Panc1 (cell line): ENCODE results near the gene TNFSF11.

Experiments used
- CTCF ChIP-seq: fragments of 450-650 bp; IDR thresholded peaks from 2 replicates; pipeline ENCODE4 v1.5.1; 2017; ENCODE audit warnings: mild to moderate bottlenecking
- POLR2AphosphoS5 ChIP-seq: IDR thresholded peaks from 2 replicates; pipeline ENCODE4 v1.6.1; 2012; ENCODE audit warnings: mild to moderate bottlenecking, low read depth, low read length, moderate library complexity
- TCF7L2 ChIP-seq: IDR thresholded peaks from 2 replicates; pipeline ENCODE4 v1.6.1; 2011; ENCODE audit warnings: mild to moderate bottlenecking, low read depth, low read length, inconsistent platforms
- TF ChIP-seq, protein P1 (sequence below), 2 experiments: IDR thresholded peaks; 2 replicates each; pipeline ENCODE4 v1.6.1; 2011 to 2012; ENCODE audit warnings: low read depth in 2 of 2, control low read depth in 1 of 2, low read length in 1 of 2, mild to moderate bottlenecking in 1 of 2, moderate library complexity in 1 of 2; ENCODE audit not compliant: insufficient read depth in 1 of 2

DNA sequence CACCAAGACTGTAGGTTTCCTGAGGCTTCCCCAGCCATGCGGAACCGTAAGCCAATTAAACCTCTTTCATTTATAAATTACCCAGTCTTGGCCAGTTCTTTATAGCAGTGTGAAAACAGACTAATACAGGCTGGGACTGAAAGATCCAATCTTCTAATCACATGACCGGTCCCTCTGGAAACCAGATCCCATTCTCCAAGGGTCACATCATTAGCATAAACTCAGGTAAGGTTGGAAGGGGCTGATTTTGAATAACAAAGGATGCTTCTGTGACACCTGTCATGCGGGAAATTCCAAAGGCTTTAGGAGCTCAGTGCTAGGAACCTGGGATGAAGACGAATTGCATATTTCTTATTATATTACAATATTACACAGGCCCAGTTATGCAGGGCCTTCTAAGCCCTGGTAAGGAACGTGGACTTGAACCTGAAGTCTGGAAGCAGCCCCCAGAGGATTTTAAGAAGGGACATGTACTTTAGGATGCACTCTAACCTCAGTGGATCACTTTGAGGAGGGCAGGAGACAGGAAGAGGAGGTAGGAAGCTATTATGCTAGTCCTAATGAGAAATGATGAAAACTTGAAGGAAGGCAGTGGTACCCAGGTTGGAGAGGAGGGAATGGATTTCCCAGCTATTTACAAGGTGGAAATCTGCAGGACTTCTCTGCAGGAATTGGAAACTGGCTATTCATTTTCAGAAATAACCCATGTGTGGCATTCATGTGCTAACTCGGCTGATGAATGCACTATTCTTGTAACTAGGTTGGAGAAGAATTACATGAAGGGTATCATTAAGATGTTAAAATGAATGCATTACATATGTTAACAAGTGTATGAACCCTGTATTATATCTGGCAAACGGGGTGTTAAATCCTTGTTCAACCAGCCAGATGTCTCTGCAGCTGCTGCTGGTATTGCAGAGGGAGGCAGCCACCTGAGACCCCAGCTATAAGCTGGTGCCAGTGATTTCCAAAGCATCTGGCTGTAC, 19.3 kb downstream of the TNFSF11 start:
- TF ChIP-seq POLR2AphosphoS5 (no peak), CTCF (no peak), TCF7L2 (no peak)
- TF ChIP-seq, protein P1, sequence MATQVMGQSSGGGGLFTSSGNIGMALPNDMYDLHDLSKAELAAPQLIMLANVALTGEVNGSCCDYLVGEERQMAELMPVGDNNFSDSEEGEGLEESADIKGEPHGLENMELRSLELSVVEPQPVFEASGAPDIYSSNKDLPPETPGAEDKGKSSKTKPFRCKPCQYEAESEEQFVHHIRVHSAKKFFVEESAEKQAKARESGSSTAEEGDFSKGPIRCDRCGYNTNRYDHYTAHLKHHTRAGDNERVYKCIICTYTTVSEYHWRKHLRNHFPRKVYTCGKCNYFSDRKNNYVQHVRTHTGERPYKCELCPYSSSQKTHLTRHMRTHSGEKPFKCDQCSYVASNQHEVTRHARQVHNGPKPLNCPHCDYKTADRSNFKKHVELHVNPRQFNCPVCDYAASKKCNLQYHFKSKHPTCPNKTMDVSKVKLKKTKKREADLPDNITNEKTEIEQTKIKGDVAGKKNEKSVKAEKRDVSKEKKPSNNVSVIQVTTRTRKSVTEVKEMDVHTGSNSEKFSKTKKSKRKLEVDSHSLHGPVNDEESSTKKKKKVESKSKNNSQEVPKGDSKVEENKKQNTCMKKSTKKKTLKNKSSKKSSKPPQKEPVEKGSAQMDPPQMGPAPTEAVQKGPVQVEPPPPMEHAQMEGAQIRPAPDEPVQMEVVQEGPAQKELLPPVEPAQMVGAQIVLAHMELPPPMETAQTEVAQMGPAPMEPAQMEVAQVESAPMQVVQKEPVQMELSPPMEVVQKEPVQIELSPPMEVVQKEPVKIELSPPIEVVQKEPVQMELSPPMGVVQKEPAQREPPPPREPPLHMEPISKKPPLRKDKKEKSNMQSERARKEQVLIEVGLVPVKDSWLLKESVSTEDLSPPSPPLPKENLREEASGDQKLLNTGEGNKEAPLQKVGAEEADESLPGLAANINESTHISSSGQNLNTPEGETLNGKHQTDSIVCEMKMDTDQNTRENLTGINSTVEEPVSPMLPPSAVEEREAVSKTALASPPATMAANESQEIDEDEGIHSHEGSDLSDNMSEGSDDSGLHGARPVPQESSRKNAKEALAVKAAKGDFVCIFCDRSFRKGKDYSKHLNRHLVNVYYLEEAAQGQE (IDR thresholded peaks at IDR 0.05; ENCODE audit: insufficient read depth in 1 of 2, low read depth in 2 of 2, low read length in 1 of 2): no peak
